ENCODE data around the gene HERC3. TPM values are rescaled to one million over a fixed set of nuclear protein-coding genes. Genes with fewer than 3 reads are reported as not detected.

Gene HERC3
- total RNA-seq, 1 experiment from 2014 or later, result 17.3 TPM

DNA sequence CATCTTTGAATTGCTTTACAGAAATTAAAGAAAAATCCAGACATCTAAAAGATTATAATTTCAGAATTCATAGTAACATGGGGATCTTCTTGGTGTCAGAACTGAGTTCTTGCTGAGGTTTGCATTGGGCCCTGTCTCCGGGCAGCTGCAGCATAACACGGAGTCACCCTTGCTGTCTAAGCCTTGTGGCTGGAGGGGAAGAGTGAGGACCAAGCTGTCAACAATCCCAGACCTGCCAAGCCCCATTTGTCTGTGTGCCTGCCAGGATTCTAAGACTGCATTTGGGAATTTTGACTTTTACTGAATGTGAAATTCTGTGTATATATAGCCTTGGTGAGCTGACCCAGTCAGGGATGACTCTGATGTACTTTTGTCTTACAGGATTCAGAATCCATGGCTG lies 130.5 kb downstream of the HERC3 start:
- no peak for TF ChIP-seq CTCF (IDR thresholded peaks at IDR 0.05; ENCODE audit: unreplicated experiment)
- BruUV-seq (replicated peaks), result no TSS peak
- no peaks in the 10 kb centered on the region for H3K4me1 Mint-ChIP-seq (ENCODE audit: low read depth, unreplicated experiment)
- CTCF ChIA-PET, result no interaction called here
- H3K27ac Mint-ChIP-seq (ENCODE audit: unreplicated experiment), result no peak overlapping the region
- intact Hi-C loops (cut with micrococcal nuclease; ENCODE audit: unreplicated experiment), result no loop called here
- H3K4me3 Mint-ChIP-seq (ENCODE audit: low read depth, unreplicated experiment), result no peak overlapping the region
- H3K36me3 Mint-ChIP-seq (ENCODE audit: insufficient read depth, unreplicated experiment), result peaks cover 11% of the 10 kb centered on the region
- H3K27me3 Mint-ChIP-seq (ENCODE audit: unreplicated experiment), result no peaks in the 10 kb centered on the region
- H3K9me3 Mint-ChIP-seq (ENCODE audit: low read depth, unreplicated experiment), result no peaks in the 10 kb centered on the region
- DNase-seq, result no peak

- no peaks in the 10 kb centered on the region for H3K27me3 Mint-ChIP-seq (ENCODE audit: unreplicated experiment)
- no peak overlapping the region for H3K4me3 Mint-ChIP-seq (ENCODE audit: low read depth, unreplicated experiment)
- intact Hi-C loops (cut with micrococcal nuclease; ENCODE audit: unreplicated experiment), result no loop called here
- peaks cover 12% of the 10 kb centered on the region for H3K36me3 Mint-ChIP-seq (ENCODE audit: insufficient read depth, unreplicated experiment)
- no TSS peak for BruUV-seq (replicated peaks)
- no peak for DNase-seq
- H3K4me1 Mint-ChIP-seq (ENCODE audit: low read depth, unreplicated experiment), result no peaks in the 10 kb centered on the region
- no peaks in the 10 kb centered on the region for H3K9me3 Mint-ChIP-seq (ENCODE audit: low read depth, unreplicated experiment)
- TF ChIP-seq CTCF (IDR thresholded peaks at IDR 0.05; ENCODE audit: unreplicated experiment), result no peak
- CTCF ChIA-PET, result no interaction called here
- H3K27ac Mint-ChIP-seq (ENCODE audit: unreplicated experiment), result no peak overlapping the region
These were observed 132.1 kb downstream of the HERC3 start for GRCh38 chr4:88724406-88724805.

DNA sequence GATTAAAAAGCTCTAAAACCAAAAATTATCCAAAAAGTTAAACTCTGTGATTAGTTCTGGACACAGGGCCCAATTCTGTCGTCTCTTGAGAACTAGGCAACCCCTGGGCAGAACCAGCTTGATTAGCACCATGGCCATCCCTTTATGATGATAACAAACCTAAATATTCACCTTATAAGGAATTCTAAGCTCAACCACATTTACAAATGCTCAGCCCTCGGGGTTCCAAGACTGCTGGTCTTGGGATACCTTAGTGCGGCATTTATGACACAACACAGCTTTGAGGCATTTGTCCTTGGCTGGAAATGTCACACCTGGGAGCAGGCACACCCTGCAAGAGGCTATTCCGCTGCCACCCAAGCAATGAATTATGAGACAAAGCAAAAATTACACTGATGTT lies 132.9 kb downstream of the HERC3 start:
- peaks cover 12% of the 10 kb centered on the region for H3K36me3 Mint-ChIP-seq (ENCODE audit: insufficient read depth, unreplicated experiment)
- no peak for TF ChIP-seq CTCF (IDR thresholded peaks at IDR 0.05; ENCODE audit: unreplicated experiment)
- H3K27me3 Mint-ChIP-seq (ENCODE audit: unreplicated experiment), result no peaks in the 10 kb centered on the region
- no TSS peak for BruUV-seq (replicated peaks)
- H3K27ac Mint-ChIP-seq (ENCODE audit: unreplicated experiment), result no peak overlapping the region
- DNase-seq, result no peak
- H3K9me3 Mint-ChIP-seq (ENCODE audit: low read depth, unreplicated experiment), result no peaks in the 10 kb centered on the region
- intact Hi-C loops (cut with micrococcal nuclease; ENCODE audit: unreplicated experiment), result no loop called here
- H3K4me3 Mint-ChIP-seq (ENCODE audit: low read depth, unreplicated experiment), result no peak overlapping the region
- no peaks in the 10 kb centered on the region for H3K4me1 Mint-ChIP-seq (ENCODE audit: low read depth, unreplicated experiment)
- CTCF ChIA-PET, result no interaction called here

DNA sequence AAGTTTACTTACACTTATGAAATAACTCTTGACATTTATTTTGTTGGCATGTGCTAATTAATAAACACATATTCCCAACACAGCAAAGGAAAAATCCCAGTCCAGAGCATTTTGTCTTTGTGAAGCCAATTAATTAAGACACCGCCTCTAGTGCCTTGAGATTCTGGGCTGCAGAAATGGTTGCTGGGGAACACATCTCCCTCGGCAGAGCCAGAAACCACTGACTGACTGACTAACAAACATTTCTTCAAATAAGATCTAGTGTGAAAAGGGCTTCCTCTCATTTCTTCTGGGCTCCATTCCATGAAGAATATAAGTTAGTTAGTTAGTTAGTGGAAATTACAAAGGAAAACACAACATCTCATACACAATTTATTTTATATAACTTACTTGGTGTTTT lies 133.7 kb downstream of the HERC3 start:
- no peak overlapping the region for H3K4me3 Mint-ChIP-seq (ENCODE audit: low read depth, unreplicated experiment)
- H3K27ac Mint-ChIP-seq (ENCODE audit: unreplicated experiment), result no peak overlapping the region
- no TSS peak for BruUV-seq (replicated peaks)
- no peaks in the 10 kb centered on the region for H3K9me3 Mint-ChIP-seq (ENCODE audit: low read depth, unreplicated experiment)
- no peaks in the 10 kb centered on the region for H3K27me3 Mint-ChIP-seq (ENCODE audit: unreplicated experiment)
- CTCF ChIA-PET, result no interaction called here
- H3K36me3 Mint-ChIP-seq (ENCODE audit: insufficient read depth, unreplicated experiment), result peaks cover 12% of the 10 kb centered on the region
- H3K4me1 Mint-ChIP-seq (ENCODE audit: low read depth, unreplicated experiment), result no peaks in the 10 kb centered on the region
- DNase-seq, result no peak
- TF ChIP-seq CTCF (IDR thresholded peaks at IDR 0.05; ENCODE audit: unreplicated experiment), result no peak
- intact Hi-C loops (cut with micrococcal nuclease; ENCODE audit: unreplicated experiment), result no loop called here

GRCh38 chr4:88728146-88728545 lies 135.9 kb downstream of the HERC3 start:
- intact Hi-C loops (cut with micrococcal nuclease; ENCODE audit: unreplicated experiment), result no loop called here
- no TSS peak for BruUV-seq (replicated peaks)
- no peak for TF ChIP-seq CTCF (IDR thresholded peaks at IDR 0.05; ENCODE audit: unreplicated experiment)
- Mint-ChIP-seq H3K9me3 (ENCODE audit: low read depth, unreplicated experiment) (no peaks in the 10 kb centered on the region), H3K4me3 (ENCODE audit: low read depth, unreplicated experiment) (no peak overlapping the region), H3K27ac (ENCODE audit: unreplicated experiment) (no peak overlapping the region), H3K4me1 (ENCODE audit: low read depth, unreplicated experiment) (no peaks in the 10 kb centered on the region), H3K36me3 (ENCODE audit: insufficient read depth, unreplicated experiment) (peaks cover 12% of the 10 kb centered on the region), H3K27me3 (ENCODE audit: unreplicated experiment) (no peaks in the 10 kb centered on the region)
- no peak for DNase-seq
- CTCF ChIA-PET, result no interaction called here

All from Calu3 (cell line).